H7 (cell line): ENCODE measurements around the gene MRGPRE. TPM values are rescaled to one million over a fixed set of nuclear protein-coding genes. Genes with fewer than 3 reads are reported as not detected.
A peak's percentile ranks its signal among the peaks of the same experiment; 100 is the strongest.

Experiments
- DNase-seq: peaks from one replicate; pipeline ENCODE4 v3.0.0; 2012
- H3K27me3 ChIP-seq: 2 replicates; pipeline ENCODE4 v1.6.0; 2011; ENCODE audit warnings: mild to moderate bottlenecking, low read length; ENCODE audit not compliant: control insufficient read depth, insufficient read depth
- H3K36me3 ChIP-seq: replicated peaks from 2 replicates; pipeline ENCODE4 v1.5.1; 2011; ENCODE audit warnings: low read length; ENCODE audit not compliant: control insufficient read depth, insufficient read depth
- H3K4me3 ChIP-seq: 2 replicates; pipeline ENCODE4 v1.5.1; 2011; ENCODE audit warnings: low read depth, mild to moderate bottlenecking, control low read depth, low read length, moderate library complexity; ENCODE audit not compliant: insufficient read depth
- total RNA-seq: library from RNA; depleted of rRNA; stranded (reverse); fragments of >200 nt; shearing (Covaris generic); gene quantifications from 2 replicates; pipeline ENCODE4 v1.2.3, GENCODE V29; 2014

The MRGPRE gene
- total RNA-seq, 1 experiment from 2014 or later, result not detected

- Histone ChIP-seq H3K36me3 (no peaks in the 10 kb centered on the region), H3K27me3 (no peaks in the 10 kb centered on the region), H3K4me3 (no peak overlapping the region)
- DNase-seq, result no peak
These were observed 717 bp downstream of the MRGPRE start for GRCh38 chr11:3231550-3231850.

DNA sequence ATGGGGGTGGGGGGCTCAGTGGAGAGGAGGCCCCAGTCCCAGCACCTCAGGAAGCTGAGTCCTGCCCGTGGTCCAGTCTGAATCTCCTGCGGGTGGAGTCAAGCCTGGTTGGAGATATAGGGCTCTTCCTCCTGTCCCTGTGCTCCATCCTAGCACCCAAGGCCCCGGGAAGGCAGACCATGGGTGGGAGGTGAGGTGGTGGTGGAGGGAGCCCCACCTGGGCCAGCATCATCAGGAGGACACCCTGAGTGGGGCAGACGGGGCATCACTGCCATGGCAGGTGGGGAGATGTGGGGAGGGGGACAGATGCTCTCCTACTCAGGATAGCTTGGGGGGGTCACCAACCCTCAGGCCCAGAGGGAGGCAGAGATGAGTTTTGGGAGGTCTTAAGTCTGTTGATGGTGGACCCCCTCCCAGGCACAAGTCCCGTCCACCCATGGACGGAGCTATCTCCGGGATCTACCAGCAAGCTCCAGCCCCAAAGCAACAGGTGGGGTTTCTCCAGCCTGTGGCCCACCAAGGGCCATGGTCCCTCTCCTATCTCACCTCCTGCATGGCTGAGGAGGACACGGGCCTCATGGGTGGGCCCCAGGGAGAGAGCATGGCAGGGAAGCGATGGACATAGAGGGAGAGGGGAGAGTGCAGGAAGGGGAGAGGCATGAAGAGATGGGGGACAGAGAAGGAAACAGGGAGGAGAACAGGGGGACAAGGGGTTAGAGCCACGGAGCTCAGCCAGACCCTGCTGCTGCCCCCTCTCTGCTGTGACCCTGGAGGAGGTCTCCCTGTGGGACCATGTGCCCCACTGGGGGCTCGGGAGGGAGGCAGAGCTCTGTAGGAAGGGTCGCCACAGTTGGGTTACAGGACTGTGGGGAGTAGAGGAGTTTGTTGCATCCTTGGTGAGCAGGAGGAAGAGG lies 1.3 kb downstream of the MRGPRE start:
- DNase-seq, result peak; percentile 38
- H3K4me3 ChIP-seq, result no peak overlapping the region
- no peaks in the 10 kb centered on the region for H3K36me3 ChIP-seq

DNA sequence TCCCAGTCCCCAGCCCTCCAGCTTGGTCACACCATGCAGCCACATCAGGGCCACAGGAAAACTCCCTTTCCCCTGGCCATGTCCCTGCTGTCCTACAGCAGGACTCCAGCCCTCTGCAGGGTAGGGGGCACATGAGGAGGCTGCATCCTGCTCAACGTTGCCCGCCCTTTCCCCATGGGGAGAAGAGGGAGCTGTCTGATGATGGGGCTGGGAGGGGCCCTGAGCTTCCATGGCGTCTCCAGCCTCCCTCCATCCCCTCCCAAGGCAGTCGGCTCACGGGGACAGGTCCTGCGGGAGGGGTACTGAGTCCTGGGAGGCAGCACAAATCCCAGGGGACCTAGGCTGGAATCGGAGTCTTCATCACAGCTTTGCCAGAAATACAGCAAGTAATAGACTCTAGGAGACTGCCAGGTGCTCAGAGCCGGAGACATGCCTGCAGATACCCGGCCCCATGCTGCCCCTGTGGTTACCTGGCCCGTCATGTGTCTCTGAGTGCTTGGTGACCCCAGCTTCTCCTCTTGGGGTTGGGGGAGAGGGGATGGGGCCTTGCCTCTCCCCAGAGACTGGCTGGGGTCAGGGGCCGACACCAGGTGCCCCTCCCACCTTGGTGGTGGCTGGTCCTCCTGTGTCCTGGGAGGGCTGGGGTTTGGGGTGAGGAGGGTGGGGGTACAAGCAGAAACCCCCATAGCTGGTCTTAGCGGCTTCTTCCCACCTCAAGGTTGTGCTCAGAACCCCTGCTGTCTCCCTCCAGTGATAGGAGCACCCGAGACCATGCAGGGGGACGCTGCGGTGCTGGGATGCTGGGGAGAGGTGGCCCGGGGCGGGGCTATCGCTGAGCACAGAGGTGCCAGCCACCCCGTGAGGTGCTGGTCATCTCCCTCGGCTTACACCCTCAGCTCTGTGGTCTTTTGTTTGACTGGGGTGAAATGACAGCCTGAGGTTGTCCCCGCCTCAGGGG lies 2.3 kb downstream of the MRGPRE start:
- no peaks in the 10 kb centered on the region for H3K36me3 ChIP-seq
- H3K27me3 ChIP-seq, result no peaks in the 10 kb centered on the region
- DNase-seq, result peak; percentile 44
- no peak overlapping the region for H3K4me3 ChIP-seq

More for the DNA sequence above, 1.3 kb downstream of the MRGPRE start:
- no peaks in the 10 kb centered on the region for H3K27me3 ChIP-seq

DNA sequence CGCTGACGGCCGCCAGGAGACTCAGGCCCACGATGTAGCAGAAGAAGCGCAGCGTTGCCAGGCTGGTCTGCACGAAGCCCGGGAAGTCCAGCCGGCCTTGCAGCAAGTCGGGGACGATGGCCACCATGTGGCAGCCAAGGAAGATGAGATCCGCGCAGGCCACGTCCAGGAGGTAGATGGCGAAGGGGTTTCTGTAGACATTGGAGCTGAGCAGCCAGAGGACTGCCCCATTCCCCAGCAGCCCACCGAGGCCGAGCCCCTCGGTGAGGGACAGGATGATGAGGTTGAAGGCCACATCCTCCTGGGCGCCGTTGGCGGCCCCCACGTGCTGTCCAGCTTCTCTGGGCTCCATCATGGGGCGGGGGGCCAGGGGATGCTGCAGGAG lies 3.8 kb downstream of the MRGPRE start:
- Histone ChIP-seq H3K4me3 (no peak overlapping the region), H3K36me3 (no peaks in the 10 kb centered on the region), H3K27me3 (no peaks in the 10 kb centered on the region)
- DNase-seq, result no peak

DNA sequence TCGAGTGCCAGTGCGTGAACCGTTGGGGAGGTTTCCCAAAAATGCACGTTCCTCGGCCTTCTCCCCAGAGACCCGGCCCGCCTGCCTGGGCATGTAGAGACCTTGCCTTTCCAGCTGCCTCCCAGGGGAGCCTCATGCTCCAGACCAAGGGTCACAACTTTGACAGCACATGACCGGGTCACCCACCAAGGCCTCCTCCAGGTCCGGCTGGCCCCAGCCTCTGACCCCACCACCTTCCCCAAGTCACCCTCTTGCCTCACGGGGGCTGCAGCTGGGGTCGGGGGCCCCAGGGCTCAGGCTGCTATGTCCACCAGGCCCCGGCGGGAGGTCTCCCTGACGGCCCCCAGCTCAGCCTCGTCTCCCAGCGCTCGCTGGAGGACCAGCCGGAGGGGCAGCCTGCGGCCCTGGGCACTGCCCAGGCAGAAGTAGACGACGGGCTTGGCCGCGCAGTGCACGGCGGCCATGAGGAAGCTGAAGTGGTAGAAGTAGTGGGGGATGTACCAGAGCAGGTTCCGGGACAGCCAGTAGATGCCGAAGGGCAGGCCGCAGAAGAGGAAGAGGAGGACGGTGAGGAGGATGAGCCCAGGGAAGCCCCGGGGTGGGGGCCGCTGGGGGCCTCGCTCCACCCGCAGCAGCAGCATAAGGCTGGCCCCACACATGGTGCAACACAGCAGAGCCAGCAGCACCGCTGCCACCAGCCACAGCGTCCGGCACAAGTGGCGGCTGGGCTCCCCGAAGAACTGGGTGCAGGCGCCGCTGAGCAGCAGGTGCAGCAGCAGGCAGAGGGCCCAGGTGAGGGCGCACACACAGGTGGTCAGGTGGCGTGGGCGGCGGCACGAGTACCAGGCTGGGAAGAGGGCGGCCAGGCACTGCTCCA lies 4.4 kb downstream of the MRGPRE start:
- no peak overlapping the region for H3K4me3 ChIP-seq
- H3K36me3 ChIP-seq, result no peaks in the 10 kb centered on the region
- no peaks in the 10 kb centered on the region for H3K27me3 ChIP-seq
- DNase-seq, result peak; percentile 46

- Histone ChIP-seq H3K27me3 (no peaks in the 10 kb centered on the region), H3K4me3 (no peak overlapping the region), H3K36me3 (no peaks in the 10 kb centered on the region)
- peak; percentile 43 for DNase-seq
These were observed 5.2 kb downstream of the MRGPRE start for GRCh38 chr11:3226846-3227567.

- peak; percentile 43 for DNase-seq
- H3K27me3 ChIP-seq, result no peaks in the 10 kb centered on the region
- H3K36me3 ChIP-seq, result no peaks in the 10 kb centered on the region
- no peak overlapping the region for H3K4me3 ChIP-seq
These were observed 6.1 kb downstream of the MRGPRE start for GRCh38 chr11:3225826-3226750.

DNA sequence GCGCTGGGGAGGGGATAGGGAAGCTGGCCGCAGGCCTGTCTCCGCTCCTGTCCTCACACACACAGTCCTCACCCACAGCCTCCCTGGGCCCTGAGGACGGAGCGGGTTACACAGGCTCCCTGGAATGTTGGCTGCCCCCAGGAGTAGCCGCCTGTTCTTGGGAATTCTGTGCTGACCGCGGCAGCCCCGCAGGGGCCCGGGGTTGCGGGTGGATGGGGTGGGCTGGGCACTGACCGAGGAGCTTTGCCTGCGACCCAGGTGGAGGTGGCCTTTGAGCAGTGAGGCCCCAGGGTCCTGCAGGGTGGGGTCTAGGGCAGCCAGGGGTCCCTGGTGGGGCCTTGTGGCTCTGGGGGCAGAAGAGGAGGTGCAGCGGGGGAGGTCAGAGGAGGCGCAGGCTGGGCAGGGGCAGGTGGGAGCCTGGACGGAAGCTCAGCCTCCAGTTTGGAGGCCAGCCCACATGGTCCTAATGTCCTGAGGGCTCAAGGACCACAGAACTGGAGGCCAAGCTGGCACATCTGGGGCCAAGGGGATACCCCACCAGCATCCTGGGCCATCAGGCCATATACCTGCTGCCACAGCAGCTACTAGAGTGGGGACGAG lies 7.0 kb downstream of the MRGPRE start:
- no peaks in the 10 kb centered on the region for H3K27me3 ChIP-seq
- DNase-seq, result peak; percentile 57
- no peaks in the 10 kb centered on the region for H3K36me3 ChIP-seq
- H3K4me3 ChIP-seq, result no peak overlapping the region

DNA sequence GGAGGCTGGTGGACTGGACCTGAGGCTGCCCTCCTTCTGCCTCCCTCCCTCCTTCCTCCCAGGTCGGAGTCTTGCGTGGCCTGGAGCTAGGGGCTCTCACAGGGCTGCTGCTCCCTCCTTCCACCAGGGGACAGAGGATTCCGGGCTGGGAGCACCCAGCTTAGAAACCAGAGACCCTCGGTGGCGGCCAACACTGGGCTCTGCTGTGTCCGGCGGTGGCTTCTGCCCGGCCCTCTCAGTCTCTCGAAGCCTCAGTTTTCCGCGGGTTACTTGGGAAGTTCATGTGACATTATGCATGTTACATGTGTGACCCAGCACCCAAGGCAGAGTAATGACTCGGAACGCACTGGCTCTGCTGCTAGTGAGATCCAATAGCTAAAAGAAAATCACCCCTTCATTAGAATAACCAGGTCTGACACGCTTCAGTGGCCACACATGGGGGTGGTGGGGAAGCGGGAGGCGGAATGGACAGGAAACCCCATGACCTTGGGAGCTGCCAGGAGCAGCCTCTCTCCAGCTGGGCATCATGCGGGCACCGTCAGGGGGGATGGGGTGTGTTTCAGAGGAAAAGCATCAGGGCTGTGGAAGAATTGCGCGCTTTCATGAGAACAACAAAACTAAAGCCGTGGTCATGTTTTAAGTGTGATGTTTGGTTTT lies 7.7 kb downstream of the MRGPRE start:
- no peaks in the 10 kb centered on the region for H3K36me3 ChIP-seq
- H3K27me3 ChIP-seq, result no peaks in the 10 kb centered on the region
- H3K4me3 ChIP-seq, result no peak overlapping the region
- DNase-seq, result peak; percentile 75

DNA sequence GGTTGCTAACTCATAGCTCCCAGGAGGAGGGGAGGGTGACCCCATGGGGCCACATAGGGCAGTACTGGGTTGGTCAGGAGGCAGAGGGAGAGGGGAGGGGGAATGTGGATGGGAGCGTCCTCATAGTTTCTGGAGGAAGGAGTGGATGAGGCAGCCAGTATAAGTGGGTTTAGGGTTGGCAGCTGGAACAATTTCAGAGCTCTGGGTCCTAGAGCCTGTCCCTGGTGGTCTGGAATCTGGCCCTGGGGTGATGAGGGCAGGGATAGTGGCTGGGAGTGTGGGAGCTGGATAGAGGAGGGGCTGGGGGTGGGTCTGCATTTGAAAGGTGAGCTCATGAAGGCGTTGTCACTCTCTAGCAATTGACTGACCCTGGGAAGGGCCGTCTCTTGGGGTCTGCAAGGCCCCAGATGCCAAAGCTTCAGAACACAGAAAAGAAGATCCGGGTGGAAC lies 8.3 kb downstream of the MRGPRE start:
- Histone ChIP-seq H3K27me3 (no peaks in the 10 kb centered on the region), H3K4me3 (no peak overlapping the region), H3K36me3 (no peaks in the 10 kb centered on the region)
- peak; percentile 82 for DNase-seq

- H3K27me3 ChIP-seq, result no peaks in the 10 kb centered on the region
- peak; percentile 50 for DNase-seq
- H3K36me3 ChIP-seq, result no peaks in the 10 kb centered on the region
- H3K4me3 ChIP-seq, result no peak overlapping the region
These were observed 9.0 kb downstream of the MRGPRE start for GRCh38 chr11:3222941-3223915.
